Suprapubic skin (tissue), 4 donors: ENCODE measurements around the gene TBC1D14. TPM values are rescaled to one million over a fixed set of nuclear protein-coding genes. Genes with fewer than 3 reads are reported as not detected.

Experiments used
- DNase-seq, 2 donors: peaks; one replicate each; pipeline ENCODE4 v3.0.0-alpha.2; 2019; ENCODE audit warnings: low spot score in 2 of 2
- H3K27ac ChIP-seq: fragments of 200-600 bp; sonication (generic); one replicate; pipeline ENCODE4 v1.5.1; 2019
- H3K27me3 ChIP-seq: fragments of 200-600 bp; sonication (generic); one replicate; pipeline ENCODE4 v1.5.1; 2019
- H3K36me3 ChIP-seq: fragments of 200-600 bp; sonication (generic); one replicate; pipeline ENCODE4 v1.5.1; 2019
- H3K4me1 ChIP-seq: fragments of 200-600 bp; sonication (generic); one replicate; pipeline ENCODE4 v1.5.1; 2019
- H3K4me3 ChIP-seq: fragments of 200-600 bp; sonication (generic); one replicate; pipeline ENCODE4 v1.5.1; 2019; ENCODE audit warnings: mild to moderate bottlenecking
- H3K9me3 ChIP-seq: fragments of 200-600 bp; sonication (generic); one replicate; pipeline ENCODE4 v1.5.1; 2019
- CTCF ChIP-seq, 2 donors: fragments of 200-600 bp in 1 of 2; fragments of 450-650 bp in 1 of 2; sonication (generic) in 1 of 2; IDR thresholded peaks; one replicate each; pipeline ENCODE4 v1.5.1; 2016 to 2019; ENCODE audit warnings: antibody characterized with exemption in 2 of 2, mild to moderate bottlenecking in 1 of 2, moderate library complexity in 1 of 2
- EP300 ChIP-seq: sonication (generic); formaldehyde crosslinking; IDR thresholded peaks from one replicate; pipeline ENCODE4 v1.6.1; 2017; ENCODE audit warnings: antibody characterized with exemption
- POLR2A ChIP-seq, 2 donors: fragments of 450-650 bp; IDR thresholded peaks; one replicate each; pipeline ENCODE4 v1.6.1; 2017; ENCODE audit warnings: antibody characterized with exemption in 2 of 2, mild to moderate bottlenecking in 2 of 2, moderate library complexity in 2 of 2
- POLR2AphosphoS5 ChIP-seq, 3 donors: sonication (generic); formaldehyde crosslinking; IDR thresholded peaks; one replicate each; pipeline ENCODE4 v1.6.1; 2017; ENCODE audit warnings: antibody characterized with exemption in 3 of 3
- WGBS: methylation state at CpG from one replicate; pipeline ENCODE4 v1.1.5; 2018; 5-methylcytosine and 5-hydroxymethylcytosine counted together
- total RNA-seq, 4 donors: library from RNA; depleted of rRNA; stranded (reverse); fragments of >200 nt; gene quantifications; one replicate each; pipeline ENCODE4 v1.1.0, GENCODE V29; 2016

TBC1D14 gene
- total RNA-seq, 4 donors from 2014 or later, result 55.0 to 111 (median 97.9) TPM

DNA sequence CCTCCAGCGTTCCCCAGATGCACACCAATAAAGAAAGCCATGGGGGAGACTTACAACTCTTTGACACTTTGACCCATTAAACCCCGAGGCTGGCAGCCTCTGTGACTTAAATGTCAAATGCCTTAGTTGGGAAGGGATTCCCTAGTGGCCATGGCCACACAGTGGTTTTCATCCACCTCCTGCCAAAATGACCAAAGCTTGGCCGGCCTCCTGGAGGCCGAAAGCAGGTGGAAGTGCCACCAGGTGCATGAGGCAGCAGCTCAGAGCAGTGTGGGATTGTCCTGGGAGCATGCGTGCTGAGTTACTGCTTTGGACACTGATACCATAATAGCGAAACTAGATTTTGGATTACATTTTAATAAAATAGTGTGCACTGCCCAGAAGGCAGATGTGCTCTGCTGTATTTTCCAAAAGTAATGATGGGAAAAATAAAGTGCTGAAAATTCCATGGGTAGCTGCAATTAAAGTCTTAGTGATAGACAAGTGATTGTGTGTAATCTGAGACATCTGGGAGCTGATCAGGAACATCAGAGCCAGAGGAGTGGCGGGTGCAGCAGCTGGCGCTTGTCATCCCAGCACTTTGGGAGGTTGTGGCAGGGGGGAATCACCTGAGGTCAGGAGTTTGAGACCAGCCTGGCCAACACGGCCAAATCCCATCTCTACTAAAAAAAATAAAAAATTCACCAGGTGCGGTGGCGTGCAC lies 93.7 kb downstream of the TBC1D14 start:
- TF ChIP-seq EP300 (no peak), POLR2AphosphoS5 (IDR thresholded peaks at IDR 0.05) (no peak), POLR2A (IDR thresholded peaks at IDR 0.05) (no peak), CTCF (IDR thresholded peaks at IDR 0.05) (no peak)
- H3K27ac ChIP-seq, result no peak overlapping the region
- no peaks in the 10 kb centered on the region for H3K9me3 ChIP-seq
- peak in 1 of 2 donors; percentile 29 for DNase-seq
- H3K36me3 ChIP-seq, result peaks cover 78% of the 10 kb centered on the region
- H3K4me1 ChIP-seq, result peaks cover 21% of the 10 kb centered on the region
- 81% methylated on average over 11 of the region's 11 CpGs for WGBS
- H3K27me3 ChIP-seq, result no peaks in the 10 kb centered on the region
- H3K4me3 ChIP-seq, result no peak overlapping the region

- no peak for TF ChIP-seq POLR2A (IDR thresholded peaks at IDR 0.05)
- TF ChIP-seq POLR2AphosphoS5 (IDR thresholded peaks at IDR 0.05), result no peak
- no peak for TF ChIP-seq EP300
- no peak for TF ChIP-seq CTCF (IDR thresholded peaks at IDR 0.05)
- DNase-seq, result no peak
- WGBS, result 84% methylated on average over 8 of the region's 8 CpGs
- peaks cover 16% of the 10 kb centered on the region for H3K4me1 ChIP-seq
- no peak overlapping the region for H3K27ac ChIP-seq
- H3K27me3 ChIP-seq, result no peaks in the 10 kb centered on the region
- no peak overlapping the region for H3K4me3 ChIP-seq
- H3K9me3 ChIP-seq, result no peaks in the 10 kb centered on the region
- H3K36me3 ChIP-seq, result peaks cover 74% of the 10 kb centered on the region
Measured at GRCh38 chr4:7003879-7004240, 94.2 kb downstream of the TBC1D14 start.

DNA sequence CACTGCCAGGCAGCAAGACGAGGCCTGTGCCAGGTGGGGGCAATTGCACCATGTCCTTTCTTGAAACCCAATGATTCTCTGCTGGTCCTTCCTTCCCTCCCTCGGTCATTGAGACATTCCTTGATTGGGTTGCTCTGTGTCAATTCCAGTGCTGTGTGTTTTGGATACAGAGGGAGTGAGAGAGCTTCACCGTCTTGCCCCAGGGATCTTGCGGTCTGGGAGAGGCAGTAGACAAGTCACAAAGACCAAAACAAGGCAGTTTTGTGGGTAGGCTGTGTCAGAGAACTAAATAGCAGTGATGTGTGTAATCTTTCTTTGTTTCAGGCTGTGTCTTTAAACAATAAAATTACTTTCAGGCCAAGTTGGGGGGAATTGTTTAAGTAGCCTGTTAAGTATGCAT lies 94.7 kb downstream of the TBC1D14 start:
- Histone ChIP-seq H3K27ac (no peak overlapping the region), H3K4me1 (peaks cover 14% of the 10 kb centered on the region)

GRCh38 chr4:7005571-7005970 lies 95.9 kb downstream of the TBC1D14 start:
- DNase-seq, result no peak
- Histone ChIP-seq H3K9me3 (no peaks in the 10 kb centered on the region), H3K4me3 (no peak overlapping the region), H3K4me1 (peaks cover 9% of the 10 kb centered on the region), H3K27me3 (no peaks in the 10 kb centered on the region), H3K27ac (no peak overlapping the region), H3K36me3 (peaks cover 73% of the 10 kb centered on the region)
- TF ChIP-seq EP300 (no peak), POLR2A (IDR thresholded peaks at IDR 0.05) (no peak), CTCF (IDR thresholded peaks at IDR 0.05) (no peak), POLR2AphosphoS5 (IDR thresholded peaks at IDR 0.05) (no peak)
- 65% methylated on average over 4 of the region's 4 CpGs for WGBS

More for the DNA sequence above, 94.7 kb downstream of the TBC1D14 start:
- no peak for DNase-seq
- Histone ChIP-seq H3K4me3 (no peak overlapping the region), H3K27me3 (no peaks in the 10 kb centered on the region), H3K9me3 (no peaks in the 10 kb centered on the region), H3K36me3 (peaks cover 73% of the 10 kb centered on the region)
- TF ChIP-seq EP300, result no peak
- no peak for TF ChIP-seq CTCF (IDR thresholded peaks at IDR 0.05)
- peak in 1 of 3 donors; percentile 28 for TF ChIP-seq POLR2AphosphoS5 (IDR thresholded peaks at IDR 0.05)
- WGBS, result 78% methylated on average over 4 of the region's 4 CpGs

DNA sequence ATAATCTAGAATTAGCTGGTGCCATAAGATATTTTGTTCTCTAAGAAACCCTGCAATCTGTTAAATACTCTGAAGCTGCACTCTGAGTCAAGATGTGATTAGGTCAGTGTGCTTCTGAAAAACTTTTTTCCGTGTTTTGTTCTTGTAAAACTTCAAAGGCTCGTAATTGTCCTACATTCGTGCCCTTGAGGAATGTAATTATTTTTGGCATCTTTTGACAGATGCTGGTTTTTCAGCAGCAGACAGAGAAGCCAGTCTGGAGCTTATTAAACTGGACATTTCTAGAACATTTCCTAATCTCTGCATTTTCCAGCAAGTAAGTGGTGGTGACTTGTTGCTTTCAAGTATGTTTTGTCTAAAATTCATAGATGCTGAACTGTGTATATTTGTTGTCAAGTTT lies 96.8 kb downstream of the TBC1D14 start:
- H3K36me3 ChIP-seq, result peaks cover 73% of the 10 kb centered on the region
- DNase-seq, result no peak

More for the DNA sequence above, 96.8 kb downstream of the TBC1D14 start:
- no peak for TF ChIP-seq EP300
- TF ChIP-seq CTCF (IDR thresholded peaks at IDR 0.05), result no peak
- no peak for TF ChIP-seq POLR2AphosphoS5 (IDR thresholded peaks at IDR 0.05)
- no peak for TF ChIP-seq POLR2A (IDR thresholded peaks at IDR 0.05)
- H3K9me3 ChIP-seq, result no peaks in the 10 kb centered on the region
- WGBS, result 50% methylated on average over 3 of the region's 3 CpGs
- no peak overlapping the region for H3K4me3 ChIP-seq
- H3K4me1 ChIP-seq, result peaks cover 9% of the 10 kb centered on the region
- no peaks in the 10 kb centered on the region for H3K27me3 ChIP-seq
- no peak overlapping the region for H3K27ac ChIP-seq
